Astrocyte (in vitro differentiated cells and primary cell): ENCODE measurements around the gene ABHD17A. TPM values are rescaled to one million over a fixed set of nuclear protein-coding genes. Genes with fewer than 3 reads are reported as not detected.
A peak's percentile ranks its signal among the peaks of the same experiment; 100 is the strongest.

Experiments
- DNase-seq: peaks from one replicate; pipeline ENCODE4 v3.0.0-alpha.2; 2010; ENCODE audit warnings: low read depth
- FAIRE-seq: peaks from 2 replicates; lab custom pipeline; 2011; peaks lifted over from hg19 to GRCh38; lab: Jason Lieb, UNC
- H2AFZ ChIP-seq: 2 replicates; pipeline ENCODE4 v1.6.0; 2012; ENCODE audit warnings: low read depth, low read length, inconsistent platforms
- H3K27ac ChIP-seq: 2 replicates; pipeline ENCODE4 v1.5.1; 2011; ENCODE audit warnings: low read depth, low read length, inconsistent platforms
- H3K27me3 ChIP-seq: 2 replicates; pipeline ENCODE4 v1.6.0; 2011; ENCODE audit warnings: low read length, inconsistent platforms; ENCODE audit not compliant: insufficient read depth
- H3K36me3 ChIP-seq: 2 replicates; pipeline ENCODE4 v1.5.1; 2011; ENCODE audit warnings: low read length, inconsistent platforms; ENCODE audit not compliant: insufficient read depth
- H3K4me1 ChIP-seq: 2 replicates; pipeline ENCODE4 v1.5.1; 2011; ENCODE audit warnings: low read length, inconsistent platforms; ENCODE audit not compliant: insufficient read depth
- H3K4me2 ChIP-seq: 2 replicates; pipeline ENCODE4 v1.6.0; 2012; ENCODE audit warnings: low read length, inconsistent platforms
- H3K4me3 ChIP-seq: 2 replicates; pipeline ENCODE4 v1.5.1; 2011; ENCODE audit warnings: low read depth, mild to moderate bottlenecking, low read length, inconsistent platforms; ENCODE audit not compliant: insufficient read depth
- H3K79me2 ChIP-seq: 2 replicates; pipeline ENCODE4 v1.6.0; 2012; ENCODE audit warnings: mild to moderate bottlenecking, low read length, inconsistent platforms; ENCODE audit not compliant: insufficient read depth
- H3K9ac ChIP-seq: 2 replicates; pipeline ENCODE4 v1.6.0; 2012; ENCODE audit warnings: mild to moderate bottlenecking, low read length, inconsistent platforms
- H3K9me3 ChIP-seq: 2 replicates; pipeline ENCODE4 v1.5.1; 2012; ENCODE audit warnings: low read depth, mild to moderate bottlenecking, low read length, inconsistent platforms; ENCODE audit not compliant: insufficient read depth
- H4K20me1 ChIP-seq: 2 replicates; pipeline ENCODE4 v1.6.0; 2012; ENCODE audit warnings: low read length, inconsistent platforms; ENCODE audit not compliant: insufficient read depth
- H3K27ac Mint-ChIP-seq: one replicate; pipeline ENCODE4 v1.8.0; 2021; ENCODE audit warnings: mild to moderate bottlenecking, mixed read lengths; ENCODE audit not compliant: unreplicated experiment
- H3K27me3 Mint-ChIP-seq: one replicate; pipeline ENCODE4 v1.8.0; 2021; ENCODE audit warnings: low read depth, mixed read lengths; ENCODE audit not compliant: unreplicated experiment
- H3K36me3 Mint-ChIP-seq: one replicate; pipeline ENCODE4 v1.8.0; 2021; ENCODE audit warnings: low read depth, mixed read lengths; ENCODE audit not compliant: unreplicated experiment
- H3K4me1 Mint-ChIP-seq: one replicate; pipeline ENCODE4 v1.8.0; 2021; ENCODE audit warnings: low read depth, mixed read lengths; ENCODE audit not compliant: unreplicated experiment
- H3K4me3 Mint-ChIP-seq: one replicate; pipeline ENCODE4 v1.8.0; 2021; ENCODE audit warnings: mild to moderate bottlenecking, moderate library complexity, mixed read lengths; ENCODE audit not compliant: unreplicated experiment
- H3K9me3 Mint-ChIP-seq: one replicate; pipeline ENCODE4 v1.8.0; 2021; ENCODE audit warnings: mild to moderate bottlenecking, mixed read lengths; ENCODE audit not compliant: unreplicated experiment
- CTCF ChIP-seq: IDR thresholded peaks from 2 replicates; pipeline ENCODE4 v1.5.1; 2011; ENCODE audit warnings: low read depth, mild to moderate bottlenecking, inconsistent platforms, low read length, moderate library complexity; ENCODE audit not compliant: insufficient read depth
- EZH2 ChIP-seq: IDR thresholded peaks from 2 replicates; pipeline ENCODE4 v1.6.1; 2012; ENCODE audit warnings: mild to moderate bottlenecking, low read length, inconsistent platforms; ENCODE audit not compliant: insufficient read depth
- total RNA-seq: library from RNA; stranded (reverse); gene quantifications from 2 replicates; pipeline ENCODE4 v1.2.1, GENCODE V29; 2021

The ABHD17A gene
- total RNA-seq, 1 donor from 2014 or later, result 56.7 TPM

GRCh38 chr19:1836458-1837221, 48.7 kb downstream of the ABHD17A start:
- Histone ChIP-seq H3K4me3 (no peak overlapping the region), H3K27ac (no peak overlapping the region), H3K79me2 (peaks cover 92% of the 10 kb centered on the region), H3K9me3 (no peaks in the 10 kb centered on the region), H3K4me1 (no peaks in the 10 kb centered on the region), H3K27me3 (no peaks in the 10 kb centered on the region), H3K36me3 (no peaks in the 10 kb centered on the region), H3K9ac (no peak overlapping the region), H3K4me2 (no peak overlapping the region), H4K20me1 (peaks cover 96% of the 10 kb centered on the region), H2AFZ (no peak overlapping the region)
- Mint-ChIP-seq H3K4me1 (peaks cover 8% of the 10 kb centered on the region), H3K36me3 (peaks cover 3% of the 10 kb centered on the region), H3K9me3 (no peaks in the 10 kb centered on the region), H3K4me3 (no peak overlapping the region), H3K27me3 (no peaks in the 10 kb centered on the region), H3K27ac (no peak overlapping the region)
- TF ChIP-seq EZH2, result no peak
- no peak for TF ChIP-seq CTCF
- DNase-seq (no peak), FAIRE-seq (no peak)

GRCh38 chr19:1833540-1833939, 51.8 kb downstream of the ABHD17A start:
- H3K27me3 Mint-ChIP-seq, result no peaks in the 10 kb centered on the region
- no peaks in the 10 kb centered on the region for H3K9me3 Mint-ChIP-seq
- H3K27ac Mint-ChIP-seq, result peak overlapping the region; percentile 69
- H3K4me3 Mint-ChIP-seq, result no peak overlapping the region
- FAIRE-seq (no peak), DNase-seq (no peak)
- Histone ChIP-seq H4K20me1 (peaks cover 80% of the 10 kb centered on the region), H3K36me3 (no peaks in the 10 kb centered on the region), H3K27me3 (no peaks in the 10 kb centered on the region), H3K4me1 (no peaks in the 10 kb centered on the region), H3K9me3 (no peaks in the 10 kb centered on the region), H2AFZ (no peak overlapping the region), H3K9ac (no peak overlapping the region), H3K79me2 (peaks cover 75% of the 10 kb centered on the region), H3K4me2 (no peak overlapping the region), H3K27ac (no peak overlapping the region), H3K4me3 (no peak overlapping the region)
- TF ChIP-seq EZH2 (no peak), CTCF (no peak)
- H3K4me1 Mint-ChIP-seq, result peaks cover 3% of the 10 kb centered on the region
- peaks cover 6% of the 10 kb centered on the region for H3K36me3 Mint-ChIP-seq

GRCh38 chr19:1832046-1832663, 53.1 kb downstream of the ABHD17A start:
- no peaks in the 10 kb centered on the region for H3K27me3 Mint-ChIP-seq
- no peak overlapping the region for H3K4me3 Mint-ChIP-seq
- Histone ChIP-seq H3K9ac (no peak overlapping the region), H3K4me2 (no peak overlapping the region), H3K36me3 (no peaks in the 10 kb centered on the region), H3K27ac (no peak overlapping the region), H3K4me3 (no peak overlapping the region), H3K79me2 (peaks cover 63% of the 10 kb centered on the region), H3K27me3 (no peaks in the 10 kb centered on the region), H3K9me3 (no peaks in the 10 kb centered on the region), H4K20me1 (peaks cover 69% of the 10 kb centered on the region), H3K4me1 (no peaks in the 10 kb centered on the region), H2AFZ (no peak overlapping the region)
- peaks cover 3% of the 10 kb centered on the region for H3K4me1 Mint-ChIP-seq
- FAIRE-seq (no peak), DNase-seq (no peak)
- H3K9me3 Mint-ChIP-seq, result no peaks in the 10 kb centered on the region
- peaks cover 6% of the 10 kb centered on the region for H3K36me3 Mint-ChIP-seq
- H3K27ac Mint-ChIP-seq, result no peak overlapping the region
- TF ChIP-seq EZH2 (no peak), CTCF (no peak)
